Stimulated activated memory B cell treated with anti-CD40 and anti-IgM and Interleukin-4, amounts not matched to agents 10 μg/mL and 1 μg/mL and 100 μg/mL, for 72 hours (primary cell): ENCODE results near the gene LRRC2.
A peak's percentile ranks its signal among the peaks of the same experiment; 100 is the strongest.

Experiments used
- ATAC-seq: fragments of 150-1000 bp; cut with Tn5 transposase; 2 replicates; pipeline ENCODE4 v1.10.0; 2021
- H3K27ac Mint-ChIP-seq: one replicate; pipeline ENCODE4 v1.8.0; 2022; ENCODE audit warnings: mild to moderate bottlenecking, mixed read lengths
- H3K27me3 Mint-ChIP-seq: one replicate; pipeline ENCODE4 v1.8.0; 2022; ENCODE audit warnings: mixed read lengths
- H3K36me3 Mint-ChIP-seq: one replicate; pipeline ENCODE4 v1.8.0; 2022; ENCODE audit warnings: mixed read lengths
- H3K4me1 Mint-ChIP-seq: one replicate; pipeline ENCODE4 v1.8.0; 2022; ENCODE audit warnings: mixed read lengths
- H3K4me3 Mint-ChIP-seq: one replicate; pipeline ENCODE4 v1.8.0; 2022; ENCODE audit warnings: mild to moderate bottlenecking, moderate library complexity, mixed read lengths
- H3K9me3 Mint-ChIP-seq: one replicate; pipeline ENCODE4 v1.8.0; 2022; ENCODE audit warnings: mixed read lengths

Gene LRRC2

DNA sequence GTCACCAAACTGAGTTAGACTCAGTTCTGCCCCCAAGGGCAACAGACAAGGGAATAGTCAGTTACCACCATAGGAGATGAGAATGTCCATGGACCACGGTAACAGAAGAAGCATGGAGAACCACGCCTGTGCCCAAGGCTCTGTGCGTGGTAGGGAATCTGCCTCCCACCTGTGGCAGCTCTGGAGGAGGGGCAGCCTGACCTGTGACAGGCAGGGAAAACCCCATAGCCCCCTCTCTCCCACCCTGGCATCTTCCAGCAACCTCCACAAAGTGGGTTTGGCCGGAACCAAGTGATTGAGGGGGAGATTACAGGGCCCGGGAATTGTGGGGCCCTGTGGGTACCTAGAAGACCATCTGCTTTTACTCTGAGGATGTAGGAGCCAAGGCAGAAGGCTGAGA, 87.1 kb downstream of the LRRC2 start:
- Mint-ChIP-seq H3K27me3 (peaks cover 62% of the 10 kb centered on the region), H3K36me3 (no peaks in the 10 kb centered on the region), H3K4me3 (no peak overlapping the region), H3K27ac (no peak overlapping the region), H3K9me3 (peaks cover 12% of the 10 kb centered on the region), H3K4me1 (no peaks in the 10 kb centered on the region)
- no peak for ATAC-seq

DNA sequence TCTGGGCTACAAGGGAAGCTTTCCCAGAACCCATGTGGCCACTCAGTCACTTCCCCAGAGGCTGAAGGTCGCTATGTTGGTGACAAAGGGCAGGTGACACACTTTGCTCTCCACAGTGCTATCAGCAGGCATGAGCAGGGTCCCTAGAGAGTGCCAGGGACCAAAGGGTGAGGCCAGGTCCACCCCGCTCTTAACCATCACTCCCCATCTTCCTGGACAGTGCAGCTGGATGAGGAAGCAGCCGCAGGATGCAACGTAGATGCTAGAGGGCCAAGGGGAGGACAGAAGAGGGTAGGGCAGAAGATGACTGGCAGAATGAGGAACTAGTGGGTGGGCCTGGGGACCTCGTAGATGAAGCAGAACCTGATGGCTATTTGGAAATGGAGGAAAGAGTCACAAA, 87.8 kb downstream of the LRRC2 start:
- no peak overlapping the region for H3K27ac Mint-ChIP-seq
- H3K9me3 Mint-ChIP-seq = peaks cover 12% of the 10 kb centered on the region
- no peaks in the 10 kb centered on the region for H3K4me1 Mint-ChIP-seq
- H3K36me3 Mint-ChIP-seq = no peaks in the 10 kb centered on the region
- no peak for ATAC-seq
- H3K4me3 Mint-ChIP-seq = no peak overlapping the region
- H3K27me3 Mint-ChIP-seq = peaks cover 68% of the 10 kb centered on the region

DNA sequence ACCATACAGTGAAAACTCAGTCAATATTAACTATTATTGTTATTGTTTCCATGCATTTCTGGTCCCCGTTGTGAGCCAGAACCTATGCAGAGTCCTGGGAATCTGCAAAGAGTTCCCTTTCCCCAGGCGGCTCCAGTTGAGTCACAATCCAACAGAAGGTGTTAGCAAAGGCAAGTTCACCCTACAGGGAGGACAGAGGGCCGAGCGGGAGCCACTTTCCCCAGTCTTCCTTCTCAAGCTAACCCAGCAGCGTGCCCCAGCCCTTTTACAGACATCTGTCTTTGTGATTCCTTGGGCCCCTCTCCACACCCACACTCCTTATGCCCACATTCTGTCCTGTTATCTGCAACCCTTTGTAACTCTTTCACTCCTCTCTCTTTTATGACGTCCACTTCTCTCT, 88.3 kb downstream of the LRRC2 start:
- no peak overlapping the region for H3K27ac Mint-ChIP-seq
- H3K4me1 Mint-ChIP-seq = no peaks in the 10 kb centered on the region
- ATAC-seq = no peak
- no peak overlapping the region for H3K4me3 Mint-ChIP-seq
- no peaks in the 10 kb centered on the region for H3K36me3 Mint-ChIP-seq
- H3K27me3 Mint-ChIP-seq = peaks cover 74% of the 10 kb centered on the region
- H3K9me3 Mint-ChIP-seq = peaks cover 12% of the 10 kb centered on the region

DNA sequence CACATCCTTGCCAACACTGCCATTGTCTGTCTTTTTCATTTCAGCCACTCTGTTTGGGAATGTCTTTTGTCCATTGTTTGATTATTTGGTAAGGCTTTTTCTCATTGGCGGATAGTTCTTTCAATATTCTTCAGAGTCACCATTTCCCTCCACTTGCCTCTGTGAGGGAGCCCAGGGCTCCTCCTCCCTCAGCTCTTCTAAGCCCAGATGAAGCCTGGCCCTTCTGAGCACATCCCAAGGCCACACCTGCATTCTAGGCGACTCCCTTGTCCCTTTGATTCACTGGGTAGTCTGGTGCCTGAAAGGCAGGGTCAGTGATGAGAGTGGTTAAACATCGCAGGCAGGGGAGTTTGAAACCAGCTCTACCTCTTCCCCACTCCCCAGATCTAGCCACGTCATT, 89.0 kb downstream of the LRRC2 start:
- no peak overlapping the region for H3K4me3 Mint-ChIP-seq

DNA sequence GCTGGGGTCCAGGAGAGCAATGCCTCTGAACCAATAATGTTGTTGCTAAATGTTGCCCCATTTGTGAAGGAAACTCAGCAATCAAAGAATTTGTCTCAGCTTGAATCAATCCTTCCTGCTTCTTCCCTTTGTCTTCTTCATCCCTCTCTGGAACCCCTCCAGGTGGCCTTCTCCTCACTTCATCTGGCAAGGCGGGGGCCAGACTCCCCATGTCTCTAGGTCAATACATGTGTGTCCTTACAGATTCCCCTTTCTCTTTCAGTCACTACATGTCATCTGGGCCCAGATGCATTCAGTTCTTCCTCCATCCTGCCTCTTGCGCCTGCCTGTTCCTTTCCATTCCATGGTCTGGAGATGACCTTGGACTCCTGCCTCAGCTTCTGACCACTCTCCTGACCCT, 93.4 kb downstream of the LRRC2 start:
- H3K27me3 Mint-ChIP-seq = peaks cover 44% of the 10 kb centered on the region
- H3K27ac Mint-ChIP-seq = no peak overlapping the region
- H3K9me3 Mint-ChIP-seq = peaks cover 12% of the 10 kb centered on the region
- no peak for ATAC-seq
- no peaks in the 10 kb centered on the region for H3K36me3 Mint-ChIP-seq
- no peak overlapping the region for H3K4me3 Mint-ChIP-seq
- no peaks in the 10 kb centered on the region for H3K4me1 Mint-ChIP-seq

More for the DNA sequence above, 89.0 kb downstream of the LRRC2 start:
- no peak for ATAC-seq
- Mint-ChIP-seq H3K9me3 (peaks cover 12% of the 10 kb centered on the region), H3K4me1 (no peaks in the 10 kb centered on the region), H3K36me3 (no peaks in the 10 kb centered on the region), H3K27ac (no peak overlapping the region), H3K27me3 (peaks cover 79% of the 10 kb centered on the region)

DNA sequence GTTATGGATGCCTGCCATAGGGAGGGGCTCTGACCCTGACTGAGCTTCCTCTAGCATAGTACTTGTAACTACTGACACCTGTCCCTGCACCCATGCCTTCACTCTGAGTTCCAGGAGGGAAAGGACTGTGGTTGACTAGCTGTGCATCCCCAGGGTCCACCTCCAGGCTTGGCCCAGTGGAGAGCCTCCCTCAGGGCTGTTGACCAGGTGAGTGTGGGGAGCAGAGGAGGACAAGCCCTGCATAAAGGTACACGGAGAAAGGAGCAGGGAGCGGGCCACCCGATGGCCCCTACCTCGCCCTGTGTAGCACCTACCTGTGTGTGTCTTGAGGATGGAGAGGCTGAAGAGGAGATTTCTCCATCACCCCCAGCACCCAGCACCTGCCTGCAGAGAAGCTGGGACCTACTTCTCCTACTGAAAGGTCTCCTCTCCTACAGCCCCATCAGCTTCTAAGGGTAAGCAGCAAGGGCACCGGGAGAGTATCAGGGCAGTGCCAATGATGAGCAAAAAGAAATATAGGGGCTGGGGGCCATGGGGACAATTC, 94.7 kb downstream of the LRRC2 start:
- Mint-ChIP-seq H3K27me3 (peaks cover 33% of the 10 kb centered on the region), H3K36me3 (no peaks in the 10 kb centered on the region), H3K27ac (no peak overlapping the region), H3K9me3 (peaks cover 12% of the 10 kb centered on the region), H3K4me3 (no peak overlapping the region), H3K4me1 (no peaks in the 10 kb centered on the region)
- ATAC-seq = peak; percentile 21

DNA sequence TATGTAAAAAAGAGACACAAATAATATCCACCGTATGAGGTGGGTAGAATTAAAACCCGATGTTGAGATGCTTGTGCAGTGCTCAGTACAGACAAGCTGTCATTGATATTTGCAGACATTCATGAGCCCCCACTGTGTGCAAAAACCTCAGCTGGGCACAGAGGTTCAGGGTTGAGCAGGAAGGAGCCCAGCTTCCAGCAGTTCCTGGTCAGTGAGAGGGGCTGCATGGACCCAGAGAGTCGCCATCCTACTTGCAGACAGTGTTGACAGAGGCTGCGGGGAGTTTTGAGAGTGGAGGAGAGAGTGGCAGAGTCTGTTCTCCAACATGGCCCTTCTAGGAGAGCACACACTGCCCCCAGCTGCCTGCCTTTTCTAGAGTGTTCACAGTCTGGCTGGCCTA, 95.3 kb downstream of the LRRC2 start:
- H3K9me3 Mint-ChIP-seq = peaks cover 12% of the 10 kb centered on the region
- no peak for ATAC-seq
- H3K4me1 Mint-ChIP-seq = no peaks in the 10 kb centered on the region
- peaks cover 36% of the 10 kb centered on the region for H3K27me3 Mint-ChIP-seq
- no peak overlapping the region for H3K27ac Mint-ChIP-seq
- no peak overlapping the region for H3K4me3 Mint-ChIP-seq
- no peaks in the 10 kb centered on the region for H3K36me3 Mint-ChIP-seq

DNA sequence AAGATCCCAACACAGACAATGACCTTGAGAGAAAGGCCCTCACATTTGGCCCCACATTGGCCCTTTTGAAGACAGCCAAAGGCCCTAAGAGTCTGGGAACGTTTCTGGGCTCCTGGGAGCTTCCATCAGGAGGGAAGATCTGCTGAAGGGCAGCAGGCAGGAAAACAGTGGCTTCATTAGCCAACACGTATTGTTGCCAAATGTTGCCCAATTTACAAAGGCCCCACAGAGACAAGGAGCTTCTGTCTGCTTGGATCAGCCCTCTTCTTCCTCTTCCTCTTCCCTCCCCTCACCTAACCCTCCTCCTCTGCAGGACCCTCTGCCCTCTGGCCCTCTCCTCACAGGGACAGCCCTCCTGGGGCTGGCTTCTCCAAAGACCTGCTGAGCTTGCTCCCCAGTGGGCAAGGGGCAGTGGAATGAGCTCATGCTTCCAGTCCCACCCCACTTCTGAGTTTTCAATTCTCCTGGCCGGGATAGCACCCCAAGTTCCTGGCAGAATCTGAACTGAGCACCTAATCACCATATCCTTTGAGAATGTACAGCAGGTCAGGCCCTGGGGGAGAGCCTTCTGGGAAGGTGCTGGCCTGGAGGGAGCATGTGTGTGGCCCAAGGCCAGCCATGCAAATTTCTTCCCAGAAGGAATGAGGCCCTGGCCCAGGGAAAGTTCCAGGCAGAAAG, 96.3 kb downstream of the LRRC2 start:
- no peak for ATAC-seq
- Mint-ChIP-seq H3K36me3 (no peaks in the 10 kb centered on the region), H3K27me3 (peaks cover 37% of the 10 kb centered on the region), H3K9me3 (peaks cover 5% of the 10 kb centered on the region), H3K27ac (no peak overlapping the region), H3K4me1 (no peaks in the 10 kb centered on the region), H3K4me3 (no peak overlapping the region)

DNA sequence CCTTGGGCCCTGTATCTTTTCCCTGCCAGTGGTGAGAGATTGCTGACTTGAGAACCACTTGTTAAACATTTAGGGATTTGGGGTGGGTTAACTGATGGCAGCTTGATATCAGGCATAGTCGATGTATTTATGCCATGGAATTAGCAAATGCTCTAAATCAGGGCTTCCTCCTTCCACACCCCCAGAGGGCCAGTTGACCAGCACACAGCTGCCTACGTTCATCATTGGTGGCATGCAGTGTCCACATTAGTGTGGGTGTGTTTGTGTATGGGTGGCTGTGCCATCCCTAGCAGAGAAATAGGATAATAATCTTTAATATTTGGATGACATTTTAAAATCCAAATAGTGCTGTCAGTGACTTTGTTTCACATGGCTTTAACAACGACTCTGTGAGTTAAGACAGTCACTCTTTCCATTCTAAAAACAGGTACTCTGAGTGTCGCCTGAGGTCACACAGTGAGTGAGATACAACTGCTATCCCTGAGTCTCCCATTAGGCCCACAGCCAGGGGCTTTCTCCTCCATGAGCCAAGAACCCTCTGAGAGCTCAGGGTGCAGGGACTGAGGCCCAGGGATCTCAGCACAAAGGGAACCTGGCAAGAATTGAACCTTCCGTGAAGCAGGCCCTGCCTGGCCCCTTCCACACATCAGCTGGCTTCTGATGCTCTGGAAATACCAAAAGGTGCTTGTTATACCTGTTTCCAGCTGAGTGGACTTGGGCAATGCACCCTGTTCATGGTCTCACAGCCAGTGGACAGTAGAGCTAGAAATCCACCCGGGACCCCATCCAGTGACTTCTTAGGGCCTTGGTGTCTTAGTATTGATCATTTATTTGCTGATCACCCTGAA, 97.1 kb downstream of the LRRC2 start:
- H3K4me3 Mint-ChIP-seq = no peak overlapping the region
- no peak for ATAC-seq
- no peak overlapping the region for H3K27ac Mint-ChIP-seq
- H3K4me1 Mint-ChIP-seq = no peaks in the 10 kb centered on the region
- H3K27me3 Mint-ChIP-seq = peaks cover 38% of the 10 kb centered on the region
- H3K36me3 Mint-ChIP-seq = no peaks in the 10 kb centered on the region
- H3K9me3 Mint-ChIP-seq = no peaks in the 10 kb centered on the region

DNA sequence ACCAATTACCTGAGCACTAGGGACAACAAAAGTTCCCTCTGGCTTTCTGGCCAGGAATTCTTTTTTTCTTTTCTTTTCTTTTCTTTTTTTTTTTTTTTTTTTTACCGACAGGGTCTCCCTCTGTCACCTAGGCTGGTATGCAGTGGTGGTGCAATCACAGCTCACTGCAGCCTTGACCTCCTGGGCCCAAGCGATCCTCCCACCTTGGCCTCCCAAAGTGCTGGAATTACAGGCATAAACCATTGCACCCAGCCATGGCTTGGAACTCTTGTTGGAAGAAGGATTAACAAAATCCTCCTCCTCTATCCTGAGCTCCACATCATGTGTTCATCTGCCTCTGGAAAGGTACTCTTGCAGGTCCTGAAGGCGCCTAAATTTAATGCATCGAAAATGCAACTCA, 98.5 kb downstream of the LRRC2 start:
- no peak for ATAC-seq
- no peaks in the 10 kb centered on the region for H3K9me3 Mint-ChIP-seq
- H3K4me1 Mint-ChIP-seq = no peaks in the 10 kb centered on the region
- H3K36me3 Mint-ChIP-seq = no peaks in the 10 kb centered on the region
- no peak overlapping the region for H3K27ac Mint-ChIP-seq
- no peak overlapping the region for H3K4me3 Mint-ChIP-seq
- peaks cover 38% of the 10 kb centered on the region for H3K27me3 Mint-ChIP-seq

DNA sequence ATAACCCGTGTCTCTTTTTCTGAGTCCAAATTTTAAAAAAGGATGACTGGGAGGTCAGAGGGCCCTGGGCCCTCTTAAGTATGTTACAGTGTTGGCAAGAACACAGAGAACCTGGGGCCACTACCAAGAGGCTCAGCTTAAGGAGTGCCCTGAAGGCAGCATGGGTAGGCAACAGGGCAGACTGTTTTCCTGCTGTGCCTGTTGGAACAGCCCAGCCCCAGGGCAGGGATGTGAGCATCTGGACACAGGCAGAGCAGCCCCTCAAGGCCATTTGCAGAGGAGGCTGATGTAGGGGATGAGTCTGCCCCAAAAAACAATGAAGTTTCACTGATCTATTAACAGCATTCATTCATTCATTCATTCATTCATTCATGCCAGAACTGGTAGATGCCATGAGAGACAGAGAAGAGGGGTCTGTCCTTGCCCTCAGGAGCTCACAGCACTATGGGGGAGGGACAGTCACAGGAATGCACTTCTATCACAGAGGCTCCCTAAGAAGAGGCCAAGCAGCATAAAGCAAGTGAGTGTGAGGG, 99.2 kb downstream of the LRRC2 start:
- H3K27me3 Mint-ChIP-seq = peaks cover 42% of the 10 kb centered on the region
- no peaks in the 10 kb centered on the region for H3K4me1 Mint-ChIP-seq
- H3K27ac Mint-ChIP-seq = no peak overlapping the region

DNA sequence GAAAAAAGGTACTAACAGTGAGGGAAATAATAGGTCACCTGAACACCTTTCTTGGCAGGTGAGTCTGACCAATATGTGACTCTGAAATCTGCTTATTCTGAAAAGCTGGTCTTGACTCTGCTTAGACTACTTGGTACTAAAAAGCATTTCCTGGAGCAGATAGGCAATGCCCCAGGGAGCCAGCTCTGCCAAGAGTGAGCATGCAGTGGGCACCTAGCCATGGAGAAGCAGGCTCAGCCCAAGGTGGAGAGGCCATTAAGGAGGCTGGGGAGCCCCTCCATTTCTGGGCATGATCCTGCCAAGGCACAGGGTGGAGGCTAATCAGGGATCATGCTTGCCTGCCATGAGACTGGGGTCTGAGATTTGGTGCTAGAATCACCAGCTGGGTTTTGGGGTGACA, 99.8 kb downstream of the LRRC2 start:
- ATAC-seq = no peak
- Mint-ChIP-seq H3K4me1 (no peaks in the 10 kb centered on the region), H3K27me3 (peaks cover 48% of the 10 kb centered on the region), H3K27ac (no peak overlapping the region), H3K4me3 (no peak overlapping the region), H3K9me3 (no peaks in the 10 kb centered on the region), H3K36me3 (no peaks in the 10 kb centered on the region)

More for the DNA sequence above, 99.2 kb downstream of the LRRC2 start:
- Mint-ChIP-seq H3K36me3 (no peaks in the 10 kb centered on the region), H3K4me3 (no peak overlapping the region), H3K9me3 (no peaks in the 10 kb centered on the region)
- no peak for ATAC-seq
